ENCODE results near the gene CD55. TPM values are rescaled to one million over a fixed set of nuclear protein-coding genes. Genes with fewer than 3 reads are reported as not detected.

Gene CD55
- total RNA-seq, 4 donors from 2014 or later = 138 to 264 (median 197) TPM

GRCh38 chr1:207344221-207344620 lies 22.7 kb downstream of the CD55 start:
- H3K36me3 ChIP-seq = peaks cover 58% of the 10 kb centered on the region
- no peaks in the 10 kb centered on the region for H3K27me3 ChIP-seq
- H3K9me3 ChIP-seq = peaks cover 5% of the 10 kb centered on the region
- TF ChIP-seq EP300 (IDR thresholded peaks at IDR 0.05) = no peak
- TF ChIP-seq POLR2A (IDR thresholded peaks at IDR 0.05) = no peak
- no peak for TF ChIP-seq POLR2AphosphoS5 (IDR thresholded peaks at IDR 0.05)
- H3K4me3 ChIP-seq = no peak overlapping the region
- H3K27ac ChIP-seq = no peak overlapping the region
- peaks cover 6% of the 10 kb centered on the region for H3K4me1 ChIP-seq
- no peak for DNase-seq (ENCODE audit: low spot score in 2 of 2)
- 100% methylated on average over 2 of the region's 2 CpGs for WGBS

- TF ChIP-seq CTCF (IDR thresholded peaks at IDR 0.05) (no peak), POLR2A (IDR thresholded peaks at IDR 0.05) (no peak), EP300 (IDR thresholded peaks at IDR 0.05) (no peak)
- H3K27ac ChIP-seq = no peak overlapping the region
These were observed 24.4 kb downstream of the CD55 start for GRCh38 chr1:207345644-207346477.

GRCh38 chr1:207346513-207346912 lies 25.0 kb downstream of the CD55 start:
- no peak for TF ChIP-seq POLR2AphosphoS5 (IDR thresholded peaks at IDR 0.05)
- no peak for TF ChIP-seq EP300 (IDR thresholded peaks at IDR 0.05)
- no peak for TF ChIP-seq CTCF (IDR thresholded peaks at IDR 0.05)
- no peak for TF ChIP-seq POLR2A (IDR thresholded peaks at IDR 0.05)
- H3K36me3 ChIP-seq = peaks cover 51% of the 10 kb centered on the region
- H3K27me3 ChIP-seq = no peaks in the 10 kb centered on the region
- no peak for DNase-seq (ENCODE audit: low spot score in 2 of 2)
- no peak overlapping the region for H3K4me3 ChIP-seq
- H3K4me1 ChIP-seq = peaks cover 6% of the 10 kb centered on the region
- H3K27ac ChIP-seq = no peak overlapping the region
- WGBS = no CpG with 5 or more reads among the region's 3 CpGs
- H3K9me3 ChIP-seq = peaks cover 5% of the 10 kb centered on the region

More at GRCh38 chr1:207345644-207346477, 24.4 kb downstream of the CD55 start:
- Histone ChIP-seq H3K9me3 (peaks cover 5% of the 10 kb centered on the region), H3K36me3 (peaks cover 52% of the 10 kb centered on the region), H3K4me1 (peaks cover 6% of the 10 kb centered on the region), H3K4me3 (no peak overlapping the region), H3K27me3 (no peaks in the 10 kb centered on the region)
- 75% methylated on average over 7 of the region's 7 CpGs for WGBS
- no peak for DNase-seq (ENCODE audit: low spot score in 2 of 2)

GRCh38 chr1:207349979-207350378 lies 28.5 kb downstream of the CD55 start:
- Histone ChIP-seq H3K27ac (no peak overlapping the region), H3K4me1 (peaks cover 6% of the 10 kb centered on the region), H3K27me3 (no peaks in the 10 kb centered on the region), H3K36me3 (peaks cover 43% of the 10 kb centered on the region), H3K9me3 (peaks cover 5% of the 10 kb centered on the region), H3K4me3 (no peak overlapping the region)
- 94% methylated on average over 2 of the region's 2 CpGs for WGBS
- TF ChIP-seq POLR2A (IDR thresholded peaks at IDR 0.05) (no peak), POLR2AphosphoS5 (IDR thresholded peaks at IDR 0.05) (no peak), CTCF (IDR thresholded peaks at IDR 0.05) (no peak), EP300 (IDR thresholded peaks at IDR 0.05) (no peak)
- DNase-seq (ENCODE audit: low spot score in 2 of 2) = no peak

GRCh38 chr1:207352554-207352953 lies 31.1 kb downstream of the CD55 start:
- Histone ChIP-seq H3K36me3 (peaks cover 28% of the 10 kb centered on the region), H3K27me3 (no peaks in the 10 kb centered on the region), H3K4me1 (no peaks in the 10 kb centered on the region), H3K9me3 (peaks cover 5% of the 10 kb centered on the region), H3K27ac (no peak overlapping the region), H3K4me3 (no peak overlapping the region)
- no peak for TF ChIP-seq POLR2AphosphoS5 (IDR thresholded peaks at IDR 0.05)
- no peak for TF ChIP-seq CTCF (IDR thresholded peaks at IDR 0.05)
- TF ChIP-seq EP300 (IDR thresholded peaks at IDR 0.05) = no peak
- TF ChIP-seq POLR2A (IDR thresholded peaks at IDR 0.05) = no peak
- no peak for DNase-seq (ENCODE audit: low spot score in 2 of 2)

Measured in suprapubic skin (tissue), 4 donors.